Putamen (tissue), 1 donor: ENCODE measurements around the gene MYL7.

ENCODE experiments used
- DNase-seq: peaks from one replicate; pipeline ENCODE4 v3.0.0-alpha.2; 2016; ENCODE audit warnings: low spot score

MYL7 gene

GRCh38 chr7:44150466-44150832 is 9.3 kb upstream of the MYL7 start:
- DNase-seq, result no peak

GRCh38 chr7:44149571-44150465 is 8.7 kb upstream of the MYL7 start:
- DNase-seq, result no peak

- DNase-seq, result no peak
Measured at GRCh38 chr7:44148961-44149536, 7.9 kb upstream of the MYL7 start.

- DNase-seq, result no peak
Measured at GRCh38 chr7:44148166-44148565, 7.0 kb upstream of the MYL7 start.

GRCh38 chr7:44147026-44147991 is 6.2 kb upstream of the MYL7 start:
- DNase-seq, result no peak

GRCh38 chr7:44145969-44146911 is 5.1 kb upstream of the MYL7 start:
- peak; percentile 66 for DNase-seq

- DNase-seq, result peak; percentile 22
Measured at GRCh38 chr7:44145479-44145968, 4.4 kb upstream of the MYL7 start.

- DNase-seq, result no peak
Measured at GRCh38 chr7:44144968-44145478, 3.9 kb upstream of the MYL7 start.

- no peak for DNase-seq
Measured at GRCh38 chr7:44144426-44144967, 3.4 kb upstream of the MYL7 start.

- no peak for DNase-seq
Measured at GRCh38 chr7:44143646-44144250, 2.6 kb upstream of the MYL7 start.

GRCh38 chr7:44142028-44142427 is 896 bp upstream of the MYL7 start:
- DNase-seq, result no peak

GRCh38 chr7:44140341-44140740 is 791 bp downstream of the MYL7 start:
- DNase-seq, result no peak

- DNase-seq, result no peak
Measured at GRCh38 chr7:44139311-44140010, 1.7 kb downstream of the MYL7 start.

- DNase-seq, result no peak
Measured at GRCh38 chr7:44138698-44139097, 2.4 kb downstream of the MYL7 start.

GRCh38 chr7:44136731-44137130 is 4.4 kb downstream of the MYL7 start:
- no peak for DNase-seq

GRCh38 chr7:44134943-44135628 is 6.0 kb downstream of the MYL7 start:
- no peak for DNase-seq

- no peak for DNase-seq
Measured at GRCh38 chr7:44133295-44133694, 7.8 kb downstream of the MYL7 start.

- no peak for DNase-seq
Measured at GRCh38 chr7:44132039-44132438, 9.1 kb downstream of the MYL7 start.
